Measurements from ENCODE around the gene CLEC1B.
"Not testable (repeated sequence)": the region's sequence is repeated elsewhere in the genome, so short reads cannot be mapped to it uniquely, and the experiment has no call there.

Gene CLEC1B

GRCh38 chr12:9999016-9999415 is at the start of gene CLEC1B:
Gene CLEC1B (minus strand): TSS chr12:9999121. CDS start chr12:9999100, 21 bp downstream.
- no peak for DNase-seq

GRCh38 chr12:10048526-10048925 is 49.6 kb upstream of the CLEC1B start:
- no peak for DNase-seq

- no peak for DNase-seq
Measured at GRCh38 chr12:10042167-10042566, 43.2 kb upstream of the CLEC1B start.

- no peak for DNase-seq
Measured at GRCh38 chr12:10033783-10034545, 35.0 kb upstream of the CLEC1B start.

GRCh38 chr12:10031771-10032175 is 32.9 kb upstream of the CLEC1B start:
- no peak for DNase-seq

- no peak for DNase-seq
Measured at GRCh38 chr12:10031321-10031720, 32.4 kb upstream of the CLEC1B start.

- DNase-seq = no peak
Measured at GRCh38 chr12:10030446-10030845, 31.5 kb upstream of the CLEC1B start, which contains the start of gene CLEC9A. Gene CLEC9A (plus strand): TSS chr12:10030682. CDS start chr12:10052688, 22,006 bp downstream.

- DNase-seq = no peak
Measured at GRCh38 chr12:10027721-10028120, 28.8 kb upstream of the CLEC1B start.

- no peak for DNase-seq
Measured at GRCh38 chr12:10027311-10027710, 28.4 kb upstream of the CLEC1B start.

GRCh38 chr12:10026666-10027065 is 27.7 kb upstream of the CLEC1B start:
- DNase-seq = not testable (repeated sequence)

- DNase-seq = no peak
Measured at GRCh38 chr12:10025236-10025635, 26.3 kb upstream of the CLEC1B start.

GRCh38 chr12:10021342-10021741 is 22.4 kb upstream of the CLEC1B start:
- no peak for DNase-seq

- no peak for DNase-seq
Measured at GRCh38 chr12:10018386-10018785, 19.5 kb upstream of the CLEC1B start.

GRCh38 chr12:10016881-10017280 is 18.0 kb upstream of the CLEC1B start:
- DNase-seq = no peak

GRCh38 chr12:10015450-10015849 is 16.5 kb upstream of the CLEC1B start:
- no peak for DNase-seq

GRCh38 chr12:10012630-10013330 is 13.9 kb upstream of the CLEC1B start:
- no peak for DNase-seq

GRCh38 chr12:10001171-10001776 is 2.4 kb upstream of the CLEC1B start:
- DNase-seq = no peak

GRCh38 chr12:9992296-9992695 is 6.6 kb downstream of the CLEC1B start:
- DNase-seq = no peak

- no peak for DNase-seq
Measured at GRCh38 chr12:9991876-9992275, 7.0 kb downstream of the CLEC1B start.

GRCh38 chr12:9980126-9980525 is 18.8 kb downstream of the CLEC1B start:
- no peak for DNase-seq

GRCh38 chr12:9977916-9978315 is 21.0 kb downstream of the CLEC1B start:
- no peak for DNase-seq

GRCh38 chr12:9976626-9977025 is 22.3 kb downstream of the CLEC1B start:
- DNase-seq = not testable (repeated sequence)

GRCh38 chr12:9975614-9976013 is 23.3 kb downstream of the CLEC1B start:
- DNase-seq = no peak

- DNase-seq = not testable (repeated sequence)
Measured at GRCh38 chr12:9974731-9975130, 24.2 kb downstream of the CLEC1B start.
